Nephron (organoid): ENCODE measurements around the gene XK.

ENCODE experiments used
- H3K27ac Mint-ChIP-seq, 3 experiments: 2 replicates each; pipeline ENCODE4 v1.8.0; 2020; ENCODE audit warnings: mixed read lengths in 3 of 3, mild to moderate bottlenecking in 2 of 3, moderate library complexity in 1 of 3
- H3K27me3 Mint-ChIP-seq: 2 replicates; pipeline ENCODE4 v1.8.0; 2021; ENCODE audit warnings: low read depth, mild to moderate bottlenecking, moderate library complexity, mixed read lengths
- H3K36me3 Mint-ChIP-seq: 2 replicates; pipeline ENCODE4 v1.8.0; 2020; ENCODE audit warnings: low read depth, mixed read lengths
- H3K4me1 Mint-ChIP-seq: 2 replicates; pipeline ENCODE4 v1.8.0; 2020; ENCODE audit warnings: mixed read lengths
- H3K4me3 Mint-ChIP-seq, 3 experiments: 2 replicates each; pipeline ENCODE4 v1.8.0; 2020; ENCODE audit warnings: mild to moderate bottlenecking in 3 of 3, mixed read lengths in 3 of 3, moderate library complexity in 2 of 3
- H3K9me3 Mint-ChIP-seq: 2 replicates; pipeline ENCODE4 v1.8.0; 2020; ENCODE audit warnings: mixed read lengths
- TF ChIP-seq, protein P1 (sequence below), 3 experiments: fragments of 200-600 bp; sonication (generic); IDR thresholded peaks; one replicate each; pipeline ENCODE4 v1.5.0; 2021; ENCODE audit warnings: antibody characterized with exemption in 3 of 3; ENCODE audit not compliant: unreplicated experiment in 3 of 3

XK gene

GRCh38 chrX:37659047-37659446, 26.5 kb upstream of the XK start:
- Mint-ChIP-seq H3K4me1 (no peaks in the 10 kb centered on the region), H3K4me3 (no peak overlapping the region), H3K9me3 (peaks cover 5% of the 10 kb centered on the region), H3K36me3 (no peaks in the 10 kb centered on the region), H3K27ac (no peak overlapping the region), H3K27me3 (no peaks in the 10 kb centered on the region)
- TF ChIP-seq, protein P1, sequence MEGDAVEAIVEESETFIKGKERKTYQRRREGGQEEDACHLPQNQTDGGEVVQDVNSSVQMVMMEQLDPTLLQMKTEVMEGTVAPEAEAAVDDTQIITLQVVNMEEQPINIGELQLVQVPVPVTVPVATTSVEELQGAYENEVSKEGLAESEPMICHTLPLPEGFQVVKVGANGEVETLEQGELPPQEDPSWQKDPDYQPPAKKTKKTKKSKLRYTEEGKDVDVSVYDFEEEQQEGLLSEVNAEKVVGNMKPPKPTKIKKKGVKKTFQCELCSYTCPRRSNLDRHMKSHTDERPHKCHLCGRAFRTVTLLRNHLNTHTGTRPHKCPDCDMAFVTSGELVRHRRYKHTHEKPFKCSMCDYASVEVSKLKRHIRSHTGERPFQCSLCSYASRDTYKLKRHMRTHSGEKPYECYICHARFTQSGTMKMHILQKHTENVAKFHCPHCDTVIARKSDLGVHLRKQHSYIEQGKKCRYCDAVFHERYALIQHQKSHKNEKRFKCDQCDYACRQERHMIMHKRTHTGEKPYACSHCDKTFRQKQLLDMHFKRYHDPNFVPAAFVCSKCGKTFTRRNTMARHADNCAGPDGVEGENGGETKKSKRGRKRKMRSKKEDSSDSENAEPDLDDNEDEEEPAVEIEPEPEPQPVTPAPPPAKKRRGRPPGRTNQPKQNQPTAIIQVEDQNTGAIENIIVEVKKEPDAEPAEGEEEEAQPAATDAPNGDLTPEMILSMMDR (IDR thresholded peaks at IDR 0.05; ENCODE audit: unreplicated experiment in 3 of 3), result no peak

GRCh38 chrX:37662181-37662580, 23.4 kb upstream of the XK start:
- H3K4me1 Mint-ChIP-seq, result peaks cover 13% of the 10 kb centered on the region
- H3K9me3 Mint-ChIP-seq, result peaks cover 5% of the 10 kb centered on the region
- TF ChIP-seq, protein P1 (IDR thresholded peaks at IDR 0.05; ENCODE audit: unreplicated experiment in 3 of 3), result no peak
- no peaks in the 10 kb centered on the region for H3K36me3 Mint-ChIP-seq
- no peaks in the 10 kb centered on the region for H3K27me3 Mint-ChIP-seq
- H3K27ac Mint-ChIP-seq, result no peak overlapping the region
- no peak overlapping the region for H3K4me3 Mint-ChIP-seq

- H3K4me3 Mint-ChIP-seq, result no peak overlapping the region
Measured at GRCh38 chrX:37666516-37666915, 19.1 kb upstream of the XK start.

GRCh38 chrX:37667141-37667540, 18.4 kb upstream of the XK start:
- H3K4me3 Mint-ChIP-seq, result no peak overlapping the region
- H3K27me3 Mint-ChIP-seq, result no peaks in the 10 kb centered on the region
- peak overlapping the region in 2 of 3 experiments; percentile 7 to 66 for H3K27ac Mint-ChIP-seq
- H3K4me1 Mint-ChIP-seq, result peaks cover 13% of the 10 kb centered on the region
- TF ChIP-seq, protein P1 (IDR thresholded peaks at IDR 0.05; ENCODE audit: unreplicated experiment in 3 of 3), result no peak
- no peaks in the 10 kb centered on the region for H3K9me3 Mint-ChIP-seq
- H3K36me3 Mint-ChIP-seq, result no peaks in the 10 kb centered on the region

More at GRCh38 chrX:37666516-37666915, 19.1 kb upstream of the XK start:
- TF ChIP-seq, protein P1 (IDR thresholded peaks at IDR 0.05; ENCODE audit: unreplicated experiment in 3 of 3), result no peak
- H3K4me1 Mint-ChIP-seq, result peaks cover 13% of the 10 kb centered on the region
- H3K36me3 Mint-ChIP-seq, result no peaks in the 10 kb centered on the region
- no peaks in the 10 kb centered on the region for H3K9me3 Mint-ChIP-seq
- H3K27ac Mint-ChIP-seq, result peak overlapping the region; percentile 60 to 66 (median 61)
- H3K27me3 Mint-ChIP-seq, result no peaks in the 10 kb centered on the region

DNA sequence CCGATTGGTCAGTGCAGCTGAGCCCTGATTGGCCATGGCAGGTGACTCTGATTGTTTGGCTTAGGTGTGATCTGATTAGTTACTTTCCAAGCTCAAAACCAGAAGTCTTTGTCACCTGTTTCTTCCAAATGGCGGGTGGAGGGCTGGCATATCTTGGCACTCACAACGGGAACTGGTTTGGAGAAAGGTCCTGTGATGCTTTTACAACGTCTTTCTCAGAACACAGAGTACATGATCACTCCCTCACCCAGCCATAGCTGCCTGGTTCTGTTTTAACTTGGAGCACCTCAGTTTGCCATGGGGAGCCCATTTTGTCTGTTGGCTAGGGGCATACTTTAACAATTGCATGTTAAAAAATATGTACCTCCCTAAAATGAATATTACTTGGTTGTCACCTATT, 13.0 kb upstream of the XK start:
- Mint-ChIP-seq H3K27ac (no peak overlapping the region), H3K9me3 (no peaks in the 10 kb centered on the region), H3K36me3 (no peaks in the 10 kb centered on the region), H3K4me1 (no peaks in the 10 kb centered on the region), H3K4me3 (no peak overlapping the region), H3K27me3 (no peaks in the 10 kb centered on the region)
- TF ChIP-seq, protein P1 (IDR thresholded peaks at IDR 0.05; ENCODE audit: unreplicated experiment in 3 of 3), result no peak

- TF ChIP-seq, protein P1 (IDR thresholded peaks at IDR 0.05; ENCODE audit: unreplicated experiment in 3 of 3), result no peak
- H3K9me3 Mint-ChIP-seq, result no peaks in the 10 kb centered on the region
- no peak overlapping the region for H3K27ac Mint-ChIP-seq
- H3K4me1 Mint-ChIP-seq, result no peaks in the 10 kb centered on the region
- no peaks in the 10 kb centered on the region for H3K27me3 Mint-ChIP-seq
- H3K36me3 Mint-ChIP-seq, result no peaks in the 10 kb centered on the region
- H3K4me3 Mint-ChIP-seq, result no peak overlapping the region
Measured at GRCh38 chrX:37676811-37677210, 8.8 kb upstream of the XK start.
